SK-N-SH (cell line): ENCODE measurements around the gene TM9SF3. TPM values are rescaled to one million over a fixed set of nuclear protein-coding genes. Genes with fewer than 3 reads are reported as not detected.

Experiments used
- CTCF ChIA-PET: fragments of 300-600, 350-600 bp; formaldehyde crosslinking; extraction: SDS; loops from one replicate; lab custom pipeline; 2021; lab: Yijun Ruan, JAX
- POLR2A ChIA-PET: fragments of 350-600 bp; sonication (Branson Sonifier 250); formaldehyde crosslinking; extraction: SDS; loops from one replicate; lab custom pipeline; 2020; ENCODE audit warnings: antibody characterized with exemption, inconsistent platforms; lab: Yijun Ruan, JAX
- DNase-seq: peaks from one replicate; pipeline ENCODE4 v3.0.0; 2012
- H2AFZ ChIP-seq: fragments of 200-600 bp; sonication (generic); 2 replicates; pipeline ENCODE4 v1.8.1; 2016; ENCODE audit warnings: antibody characterized with exemption, mild to moderate bottlenecking, low read depth
- H3F3A ChIP-seq: fragments of 200-600 bp; sonication (generic); replicated peaks from 2 replicates; pipeline ENCODE3; 2016; ENCODE audit warnings: antibody characterized with exemption, mild to moderate bottlenecking; ENCODE audit not compliant: insufficient read depth
- H3K27ac ChIP-seq, 2 experiments: fragments of 200-500 bp in 1 of 2; fragments of 200-600 bp in 1 of 2; sonication (Bioruptor generic) in 1 of 2; sonication (generic), shearing (Covaris generic) in 1 of 2; 2 replicates each; pipeline versions ENCODE4 v1.5.1 to v1.6.1; 2014 to 2016; ENCODE audit warnings: low read depth in 2 of 2, inconsistent platforms in 1 of 2, low read length in 1 of 2, mild to moderate bottlenecking in 1 of 2, mixed read lengths in 1 of 2
- H3K27me3 ChIP-seq: fragments of 200-600 bp; sonication (generic), shearing (Covaris generic); 2 replicates; pipeline ENCODE4 v1.6.1; 2016; ENCODE audit warnings: mixed run types; ENCODE audit not compliant: insufficient read depth
- H3K36me3 ChIP-seq, 2 experiments: fragments of 200-500 bp in 1 of 2; fragments of 200-600 bp in 1 of 2; sonication (Bioruptor generic) in 1 of 2; sonication (generic) in 1 of 2; replicated peaks in 1 of 2; 2 replicates each; pipeline versions ENCODE3 to v1.5.1; 2014 to 2016; ENCODE audit warnings: low read length in 1 of 2, mild to moderate bottlenecking in 1 of 2; ENCODE audit not compliant: insufficient read depth in 2 of 2, control insufficient read depth in 1 of 2
- H3K4me1 ChIP-seq, 2 experiments: fragments of 200-500 bp in 1 of 2; fragments of 200-600 bp in 1 of 2; sonication (Bioruptor generic) in 1 of 2; sonication (generic), shearing (Covaris generic) in 1 of 2; 2 replicates each; pipeline versions ENCODE4 v1.5.1 to v1.6.1; 2014 to 2016; ENCODE audit warnings: low read depth in 1 of 2, low read length in 1 of 2, mixed run types in 1 of 2; ENCODE audit not compliant: insufficient read depth in 2 of 2, control insufficient read depth in 1 of 2
- H3K4me2 ChIP-seq: fragments of 200-600 bp; sonication (generic), shearing (Covaris generic); 2 replicates; pipeline ENCODE4 v1.6.1; 2017; ENCODE audit warnings: mixed run types
- H3K4me3 ChIP-seq, 2 experiments: fragments of 200-500 bp in 1 of 2; fragments of 200-600 bp in 1 of 2; sonication (Bioruptor generic) in 1 of 2; sonication (generic), shearing (Covaris generic) in 1 of 2; 2 replicates each; pipeline versions ENCODE4 v1.5.1 to v1.8.1; 2014 to 2016; ENCODE audit warnings: low read depth in 2 of 2, inconsistent platforms in 1 of 2, low read length in 1 of 2, mild to moderate bottlenecking in 1 of 2, mixed read lengths in 1 of 2, moderate library complexity in 1 of 2
- H3K79me2 ChIP-seq: fragments of 200-600 bp; sonication (generic); 2 replicates; pipeline ENCODE4 v1.8.1; 2017; ENCODE audit warnings: mild to moderate bottlenecking; ENCODE audit not compliant: insufficient read depth
- H3K9ac ChIP-seq: fragments of 200-600 bp; sonication (generic); 2 replicates; pipeline ENCODE4 v1.6.1; 2017; ENCODE audit warnings: mixed run types
- H3K9me2 ChIP-seq: fragments of 200-600 bp; sonication (generic); 2 replicates; pipeline ENCODE4 v1.6.1; 2017; ENCODE audit warnings: mixed run types
- H3K9me3 ChIP-seq: fragments of 200-600 bp; sonication (generic); 2 replicates; pipeline ENCODE4 v1.6.1; 2017; ENCODE audit warnings: mixed run types, mild to moderate bottlenecking, moderate library complexity
- H4K20me1 ChIP-seq: fragments of 200-600 bp; sonication (generic); 2 replicates; pipeline ENCODE4 v1.6.1; 2017; ENCODE audit warnings: mild to moderate bottlenecking, mixed run types; ENCODE audit not compliant: insufficient read depth
- FOSL2 ChIP-seq: IDR thresholded peaks from 2 replicates; pipeline ENCODE4 v1.4.0; 2012; ENCODE audit warnings: low read depth, mild to moderate bottlenecking, moderate library complexity, borderline replicate concordance
- FOXJ3 ChIP-seq: sonication (generic); formaldehyde crosslinking; IDR thresholded peaks from 2 replicates; pipeline ENCODE4 v1.5.1; 2020; ENCODE audit warnings: mild to moderate bottlenecking, missing genetic modification reagents
- FOXM1 ChIP-seq: IDR thresholded peaks from 2 replicates; pipeline ENCODE4 v1.4.0; 2012; ENCODE audit warnings: low read depth, mild to moderate bottlenecking
- GATA2 ChIP-seq: sonication (generic); formaldehyde crosslinking; IDR thresholded peaks from 2 replicates; pipeline ENCODE4 v1.5.0; 2020; ENCODE audit warnings: mild to moderate bottlenecking, missing genetic modification reagents
- NRF1 ChIP-seq: IDR thresholded peaks from 2 replicates; pipeline ENCODE4 v1.6.1; 2012; ENCODE audit warnings: low read depth, mild to moderate bottlenecking, low read length
- RAD21 ChIP-seq: IDR thresholded peaks from 2 replicates; pipeline ENCODE4 v1.6.1; 2012; ENCODE audit warnings: mild to moderate bottlenecking, low read length
- RCOR1 ChIP-seq: fragments of 150-350 bp; IDR thresholded peaks from 2 replicates; pipeline ENCODE4 v1.6.1; 2017; ENCODE audit warnings: antibody characterized with exemption, low read length
- RFX5 ChIP-seq: IDR thresholded peaks from 2 replicates; pipeline ENCODE4 v1.6.1; 2012; ENCODE audit warnings: mild to moderate bottlenecking, improper control_type of control experiment, low read length
- RXRA ChIP-seq: IDR thresholded peaks from 2 replicates; pipeline ENCODE4 v1.4.0; 2012; ENCODE audit warnings: low read depth, mild to moderate bottlenecking, borderline replicate concordance
- TCF12 ChIP-seq: IDR thresholded peaks from 2 replicates; pipeline ENCODE4 v1.4.0; 2012
- TEAD4 ChIP-seq: IDR thresholded peaks from 2 replicates; pipeline ENCODE4 v1.4.0; 2012; ENCODE audit warnings: mild to moderate bottlenecking, borderline replicate concordance; ENCODE audit not compliant: insufficient read depth
- WGBS: methylation state at CpG from one replicate; pipeline ENCODE4 v1.1.6; 2017; ENCODE audit warnings: low lambda C conversion rate; 5-methylcytosine and 5-hydroxymethylcytosine counted together
- polyA plus RNA-seq, 3 experiments: library from polyadenylated mRNA; depleted of rRNA; stranded (reverse); fragments of >200 nt; gene quantifications; 2 replicates each; pipeline ENCODE4 v1.2.3, GENCODE V29; 2012
- TF ChIP-seq, protein P1 (sequence below): IDR thresholded peaks from 2 replicates; pipeline ENCODE4 v1.4.0; 2012; ENCODE audit warnings: low read depth
- TF ChIP-seq, protein P2 (sequence below): fragments of 200-600 bp; sonication (generic); IDR thresholded peaks from 2 replicates; pipeline ENCODE4 v1.6.1; 2017; ENCODE audit warnings: antibody characterized with exemption, mild to moderate bottlenecking, moderate library complexity
- TF ChIP-seq, protein P3 (sequence below): IDR thresholded peaks from 2 replicates; pipeline ENCODE4; 2012
- TF ChIP-seq, protein P4 (sequence below): fragments of 150-350 bp; IDR thresholded peaks from 2 replicates; pipeline ENCODE4 v1.6.1; 2017; ENCODE audit warnings: antibody characterized with exemption, low read length, low read depth, borderline replicate concordance
- TF ChIP-seq, protein P5 (sequence below): fragments of 150-350 bp; IDR thresholded peaks from 2 replicates; pipeline ENCODE4 v1.6.1; 2016; ENCODE audit warnings: mild to moderate bottlenecking, low read depth, low read length

Gene TM9SF3
- polyA plus RNA-seq, 1 of the 3 experiments (the other 2 are of a cell fraction): 24.9 TPM

DNA sequence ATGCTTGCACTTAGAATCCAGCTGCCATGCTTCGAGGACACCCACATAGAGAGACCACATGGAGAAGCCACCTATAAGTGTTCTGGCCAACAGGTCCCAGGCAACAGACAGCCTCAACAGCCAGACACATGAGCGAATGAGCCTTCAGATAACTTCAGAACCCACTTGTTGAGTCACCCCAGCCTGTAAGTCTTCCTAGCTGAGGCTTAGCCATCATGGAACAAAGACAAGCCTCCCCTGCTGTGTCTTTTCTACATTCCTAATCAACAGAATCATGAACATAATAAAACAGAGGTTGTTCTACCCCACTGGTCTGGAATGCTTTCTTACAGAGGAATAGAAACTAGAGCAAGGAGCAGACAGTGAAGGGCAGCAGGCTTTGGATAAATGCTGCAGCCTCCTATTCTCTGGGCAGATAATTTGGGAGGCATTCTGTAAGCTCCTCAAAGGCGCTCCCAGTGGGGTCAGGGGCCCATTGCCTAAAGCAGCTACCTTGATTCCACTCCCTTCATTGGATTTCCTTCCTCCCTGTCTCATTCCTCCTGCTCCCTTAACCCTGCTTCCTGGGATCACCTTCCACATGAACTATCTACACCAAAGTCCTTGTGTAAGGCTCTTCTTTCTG lies 77.7 kb downstream of the TM9SF3 start:
- POLR2A ChIA-PET: no interaction called here
- H2AFZ ChIP-seq: no peak overlapping the region

DNA sequence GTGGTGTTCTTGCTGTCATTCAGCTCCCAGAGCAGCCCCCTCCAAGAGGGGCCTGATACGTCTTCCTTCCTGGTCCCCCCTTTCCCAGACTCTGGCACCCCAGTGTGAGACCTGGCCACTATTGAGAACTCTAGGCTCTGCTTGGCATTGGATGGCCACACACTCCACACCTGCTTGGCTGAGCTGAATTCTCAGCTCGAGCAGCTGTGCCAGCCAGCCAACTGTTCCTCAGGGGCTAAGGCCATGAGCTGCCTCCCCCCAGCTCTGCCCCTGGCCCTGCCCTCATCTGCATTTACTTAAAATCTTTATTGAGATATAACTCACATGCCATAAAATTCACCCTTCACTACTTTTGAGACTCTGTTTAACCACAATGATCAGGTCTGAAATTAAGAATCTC lies 79.8 kb downstream of the TM9SF3 start:
- Histone ChIP-seq H3K27me3 (no peaks in the 10 kb centered on the region), H3K4me2 (no peak overlapping the region), H3K4me3 (no peak overlapping the region), H3K36me3 (no peaks in the 10 kb centered on the region), H3K9me3 (no peaks in the 10 kb centered on the region), H3K79me2 (no peaks in the 10 kb centered on the region), H3K9me2 (no peaks in the 10 kb centered on the region), H2AFZ (no peak overlapping the region), H3K4me1 (peaks cover 0 to 4% of the 10 kb centered on the region in 2 experiments; a peak in 2 of 4 replicates), H3F3A (no peaks in the 10 kb centered on the region), H4K20me1 (no peaks in the 10 kb centered on the region), H3K9ac (no peak overlapping the region), H3K27ac (no peak overlapping the region)
- TF ChIP-seq, protein P1, sequence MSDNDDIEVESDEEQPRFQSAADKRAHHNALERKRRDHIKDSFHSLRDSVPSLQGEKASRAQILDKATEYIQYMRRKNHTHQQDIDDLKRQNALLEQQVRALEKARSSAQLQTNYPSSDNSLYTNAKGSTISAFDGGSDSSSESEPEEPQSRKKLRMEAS: no peak
- TF ChIP-seq FOXJ3 (CRISPR knock-in tag): no peak
- TF ChIP-seq, protein P2, sequence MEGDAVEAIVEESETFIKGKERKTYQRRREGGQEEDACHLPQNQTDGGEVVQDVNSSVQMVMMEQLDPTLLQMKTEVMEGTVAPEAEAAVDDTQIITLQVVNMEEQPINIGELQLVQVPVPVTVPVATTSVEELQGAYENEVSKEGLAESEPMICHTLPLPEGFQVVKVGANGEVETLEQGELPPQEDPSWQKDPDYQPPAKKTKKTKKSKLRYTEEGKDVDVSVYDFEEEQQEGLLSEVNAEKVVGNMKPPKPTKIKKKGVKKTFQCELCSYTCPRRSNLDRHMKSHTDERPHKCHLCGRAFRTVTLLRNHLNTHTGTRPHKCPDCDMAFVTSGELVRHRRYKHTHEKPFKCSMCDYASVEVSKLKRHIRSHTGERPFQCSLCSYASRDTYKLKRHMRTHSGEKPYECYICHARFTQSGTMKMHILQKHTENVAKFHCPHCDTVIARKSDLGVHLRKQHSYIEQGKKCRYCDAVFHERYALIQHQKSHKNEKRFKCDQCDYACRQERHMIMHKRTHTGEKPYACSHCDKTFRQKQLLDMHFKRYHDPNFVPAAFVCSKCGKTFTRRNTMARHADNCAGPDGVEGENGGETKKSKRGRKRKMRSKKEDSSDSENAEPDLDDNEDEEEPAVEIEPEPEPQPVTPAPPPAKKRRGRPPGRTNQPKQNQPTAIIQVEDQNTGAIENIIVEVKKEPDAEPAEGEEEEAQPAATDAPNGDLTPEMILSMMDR: no peak
- TF ChIP-seq FOXM1: no peak
- TF ChIP-seq, protein P3, sequence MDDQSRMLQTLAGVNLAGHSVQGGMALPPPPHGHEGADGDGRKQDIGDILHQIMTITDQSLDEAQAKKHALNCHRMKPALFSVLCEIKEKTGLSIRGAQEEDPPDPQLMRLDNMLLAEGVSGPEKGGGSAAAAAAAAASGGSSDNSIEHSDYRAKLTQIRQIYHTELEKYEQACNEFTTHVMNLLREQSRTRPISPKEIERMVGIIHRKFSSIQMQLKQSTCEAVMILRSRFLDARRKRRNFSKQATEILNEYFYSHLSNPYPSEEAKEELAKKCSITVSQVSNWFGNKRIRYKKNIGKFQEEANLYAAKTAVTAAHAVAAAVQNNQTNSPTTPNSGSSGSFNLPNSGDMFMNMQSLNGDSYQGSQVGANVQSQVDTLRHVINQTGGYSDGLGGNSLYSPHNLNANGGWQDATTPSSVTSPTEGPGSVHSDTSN: no peak
- TF ChIP-seq RAD21: no peak
- TF ChIP-seq, protein P4, sequence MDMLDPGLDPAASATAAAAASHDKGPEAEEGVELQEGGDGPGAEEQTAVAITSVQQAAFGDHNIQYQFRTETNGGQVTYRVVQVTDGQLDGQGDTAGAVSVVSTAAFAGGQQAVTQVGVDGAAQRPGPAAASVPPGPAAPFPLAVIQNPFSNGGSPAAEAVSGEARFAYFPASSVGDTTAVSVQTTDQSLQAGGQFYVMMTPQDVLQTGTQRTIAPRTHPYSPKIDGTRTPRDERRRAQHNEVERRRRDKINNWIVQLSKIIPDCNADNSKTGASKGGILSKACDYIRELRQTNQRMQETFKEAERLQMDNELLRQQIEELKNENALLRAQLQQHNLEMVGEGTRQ: no peak
- no peak for TF ChIP-seq RXRA
- no peak for TF ChIP-seq RFX5
- TF ChIP-seq RCOR1: no peak
- TF ChIP-seq NRF1: no peak
- TF ChIP-seq, protein P5, sequence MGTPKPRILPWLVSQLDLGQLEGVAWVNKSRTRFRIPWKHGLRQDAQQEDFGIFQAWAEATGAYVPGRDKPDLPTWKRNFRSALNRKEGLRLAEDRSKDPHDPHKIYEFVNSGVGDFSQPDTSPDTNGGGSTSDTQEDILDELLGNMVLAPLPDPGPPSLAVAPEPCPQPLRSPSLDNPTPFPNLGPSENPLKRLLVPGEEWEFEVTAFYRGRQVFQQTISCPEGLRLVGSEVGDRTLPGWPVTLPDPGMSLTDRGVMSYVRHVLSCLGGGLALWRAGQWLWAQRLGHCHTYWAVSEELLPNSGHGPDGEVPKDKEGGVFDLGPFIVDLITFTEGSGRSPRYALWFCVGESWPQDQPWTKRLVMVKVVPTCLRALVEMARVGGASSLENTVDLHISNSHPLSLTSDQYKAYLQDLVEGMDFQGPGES: no peak
- ChIA-PET POLR2A (no interaction called here), CTCF (interaction anchor here (0.8 to 1.2 kb wide), 3 partner anchors 9 to 135 kb away, joined by 3 to 4 read pairs (median 4); no protein-coding TSS in a partner anchor)
- 50% methylated on average over 2 of the region's 2 CpGs for WGBS
- no peak for DNase-seq

More for the DNA sequence above, 77.7 kb downstream of the TM9SF3 start:
- peak overlapping the region in 1 of 2 experiments; percentile 44; a peak in 2 of 4 replicates for H3K27ac ChIP-seq
- no peaks in the 10 kb centered on the region for H3K9me2 ChIP-seq
- H3K9me3 ChIP-seq: no peaks in the 10 kb centered on the region
- 73% methylated on average over 3 of the region's 3 CpGs for WGBS
- peaks cover 1% of the 10 kb centered on the region; the same call in 1 of the 2 replicates for H4K20me1 ChIP-seq
- TF ChIP-seq FOSL2 (0 out of 2 replicates have a peak, but pooled peaks have one; percentile 28), GATA2 (CRISPR knock-in tag) (no peak), TEAD4 (no peak), TCF12 (0 out of 2 replicates have a peak, but pooled peaks have one; percentile 8)
- H3K36me3 ChIP-seq: no peaks in the 10 kb centered on the region
- peaks cover 2% of the 10 kb centered on the region for H3F3A ChIP-seq
- H3K4me2 ChIP-seq: peak overlapping the region; percentile 38; the same call in 1 of the 2 replicates
- CTCF ChIA-PET: interaction anchor here (2.0 to 9.0 kb wide), 4 partner anchors 40 to 138 kb away, joined by 9 to 159 read pairs (median 62); no protein-coding TSS in a partner anchor
- H3K4me3 ChIP-seq: no peak overlapping the region
- H3K4me1 ChIP-seq: peaks cover 1 to 17% of the 10 kb centered on the region in 2 experiments; a peak in 2 of 4 replicates
- DNase-seq: no peak
- no peak overlapping the region for H3K9ac ChIP-seq
- no peaks in the 10 kb centered on the region for H3K79me2 ChIP-seq
- H3K27me3 ChIP-seq: no peaks in the 10 kb centered on the region; the same call in 1 of the 2 replicates
